ENCODE measurements around the gene RANBP10. TPM values are rescaled to one million over a fixed set of nuclear protein-coding genes. Genes with fewer than 3 reads are reported as not detected.

The RANBP10 gene
- total RNA-seq, 1 experiment from 2014 or later: 13.4 TPM

DNA sequence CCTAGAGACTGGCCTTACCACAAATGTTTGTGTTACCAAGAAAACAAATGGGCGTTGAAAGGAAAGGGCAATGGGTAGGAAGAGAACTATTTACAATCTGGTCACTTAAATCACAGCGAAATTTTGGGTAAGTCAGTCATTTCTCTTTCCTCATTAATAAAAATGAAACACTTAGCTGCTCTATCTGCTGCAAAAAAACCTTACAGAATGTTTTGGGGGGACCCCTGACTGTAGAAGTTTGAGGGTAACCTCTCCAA is 39.6 kb upstream of the RANBP10 start:
- H3K27me3 ChIP-seq (ENCODE audit: control insufficient read depth, insufficient read depth, low read length): no peaks in the 10 kb centered on the region
- no peak for DNase-seq (ENCODE audit: low read depth, low spot score)
- peaks cover 26% of the 10 kb centered on the region for H3K4me1 ChIP-seq (ENCODE audit: control insufficient read depth, insufficient read depth, low read length)
- CTCF ChIA-PET: interaction anchor here (0.5 kb wide), 1 partner anchor 32 kb away, joined by 3 read pairs; no protein-coding TSS in a partner anchor
- intact Hi-C loops (cut with micrococcal nuclease; ENCODE audit: unreplicated experiment): no loop called here
- no peaks in the 10 kb centered on the region for H3K9me3 ChIP-seq (ENCODE audit: control insufficient read depth, insufficient read depth, low read depth, low read length)
- peak overlapping the region; percentile 85 to 92 for H3K4me3 ChIP-seq (ENCODE audit: low read depth in 2 of 2, low read length in 2 of 2)
- peak overlapping the region; percentile 93 for H3K27ac ChIP-seq (ENCODE audit: low read length)
- BruUV-seq (replicated peaks): no TSS peak
- in situ Hi-C loops (cut with HindIII; ENCODE audit: low pct_unique_long_range_greater_than_20kb, low sequenced_read_pairs): no loop called here
- TF ChIP-seq SIN3A (IDR thresholded peaks at IDR 0.05; ENCODE audit: borderline replicate concordance, insufficient read depth, low read depth, low read length) (no peak), POLR2AphosphoS5 (IDR thresholded peaks at IDR 0.05; ENCODE audit: low read depth, low read length) (no peak), TCF7L2 (IDR thresholded peaks at IDR 0.05; ENCODE audit: low read depth, low read length) (no peak)
- TF ChIP-seq, protein P1, sequence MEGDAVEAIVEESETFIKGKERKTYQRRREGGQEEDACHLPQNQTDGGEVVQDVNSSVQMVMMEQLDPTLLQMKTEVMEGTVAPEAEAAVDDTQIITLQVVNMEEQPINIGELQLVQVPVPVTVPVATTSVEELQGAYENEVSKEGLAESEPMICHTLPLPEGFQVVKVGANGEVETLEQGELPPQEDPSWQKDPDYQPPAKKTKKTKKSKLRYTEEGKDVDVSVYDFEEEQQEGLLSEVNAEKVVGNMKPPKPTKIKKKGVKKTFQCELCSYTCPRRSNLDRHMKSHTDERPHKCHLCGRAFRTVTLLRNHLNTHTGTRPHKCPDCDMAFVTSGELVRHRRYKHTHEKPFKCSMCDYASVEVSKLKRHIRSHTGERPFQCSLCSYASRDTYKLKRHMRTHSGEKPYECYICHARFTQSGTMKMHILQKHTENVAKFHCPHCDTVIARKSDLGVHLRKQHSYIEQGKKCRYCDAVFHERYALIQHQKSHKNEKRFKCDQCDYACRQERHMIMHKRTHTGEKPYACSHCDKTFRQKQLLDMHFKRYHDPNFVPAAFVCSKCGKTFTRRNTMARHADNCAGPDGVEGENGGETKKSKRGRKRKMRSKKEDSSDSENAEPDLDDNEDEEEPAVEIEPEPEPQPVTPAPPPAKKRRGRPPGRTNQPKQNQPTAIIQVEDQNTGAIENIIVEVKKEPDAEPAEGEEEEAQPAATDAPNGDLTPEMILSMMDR (IDR thresholded peaks at IDR 0.05): no peak
- TF ChIP-seq, protein P2, sequence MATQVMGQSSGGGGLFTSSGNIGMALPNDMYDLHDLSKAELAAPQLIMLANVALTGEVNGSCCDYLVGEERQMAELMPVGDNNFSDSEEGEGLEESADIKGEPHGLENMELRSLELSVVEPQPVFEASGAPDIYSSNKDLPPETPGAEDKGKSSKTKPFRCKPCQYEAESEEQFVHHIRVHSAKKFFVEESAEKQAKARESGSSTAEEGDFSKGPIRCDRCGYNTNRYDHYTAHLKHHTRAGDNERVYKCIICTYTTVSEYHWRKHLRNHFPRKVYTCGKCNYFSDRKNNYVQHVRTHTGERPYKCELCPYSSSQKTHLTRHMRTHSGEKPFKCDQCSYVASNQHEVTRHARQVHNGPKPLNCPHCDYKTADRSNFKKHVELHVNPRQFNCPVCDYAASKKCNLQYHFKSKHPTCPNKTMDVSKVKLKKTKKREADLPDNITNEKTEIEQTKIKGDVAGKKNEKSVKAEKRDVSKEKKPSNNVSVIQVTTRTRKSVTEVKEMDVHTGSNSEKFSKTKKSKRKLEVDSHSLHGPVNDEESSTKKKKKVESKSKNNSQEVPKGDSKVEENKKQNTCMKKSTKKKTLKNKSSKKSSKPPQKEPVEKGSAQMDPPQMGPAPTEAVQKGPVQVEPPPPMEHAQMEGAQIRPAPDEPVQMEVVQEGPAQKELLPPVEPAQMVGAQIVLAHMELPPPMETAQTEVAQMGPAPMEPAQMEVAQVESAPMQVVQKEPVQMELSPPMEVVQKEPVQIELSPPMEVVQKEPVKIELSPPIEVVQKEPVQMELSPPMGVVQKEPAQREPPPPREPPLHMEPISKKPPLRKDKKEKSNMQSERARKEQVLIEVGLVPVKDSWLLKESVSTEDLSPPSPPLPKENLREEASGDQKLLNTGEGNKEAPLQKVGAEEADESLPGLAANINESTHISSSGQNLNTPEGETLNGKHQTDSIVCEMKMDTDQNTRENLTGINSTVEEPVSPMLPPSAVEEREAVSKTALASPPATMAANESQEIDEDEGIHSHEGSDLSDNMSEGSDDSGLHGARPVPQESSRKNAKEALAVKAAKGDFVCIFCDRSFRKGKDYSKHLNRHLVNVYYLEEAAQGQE (IDR thresholded peaks at IDR 0.05; ENCODE audit: insufficient read depth in 1 of 2, low read depth in 2 of 2, low read length in 1 of 2): no peak
- no peaks in the 10 kb centered on the region; the same call in none of the 2 replicates for H3K36me3 ChIP-seq (ENCODE audit: control insufficient read depth, insufficient read depth, low read length)
- POLR2A ChIA-PET: no interaction called here
- no peak for ATAC-seq

DNA sequence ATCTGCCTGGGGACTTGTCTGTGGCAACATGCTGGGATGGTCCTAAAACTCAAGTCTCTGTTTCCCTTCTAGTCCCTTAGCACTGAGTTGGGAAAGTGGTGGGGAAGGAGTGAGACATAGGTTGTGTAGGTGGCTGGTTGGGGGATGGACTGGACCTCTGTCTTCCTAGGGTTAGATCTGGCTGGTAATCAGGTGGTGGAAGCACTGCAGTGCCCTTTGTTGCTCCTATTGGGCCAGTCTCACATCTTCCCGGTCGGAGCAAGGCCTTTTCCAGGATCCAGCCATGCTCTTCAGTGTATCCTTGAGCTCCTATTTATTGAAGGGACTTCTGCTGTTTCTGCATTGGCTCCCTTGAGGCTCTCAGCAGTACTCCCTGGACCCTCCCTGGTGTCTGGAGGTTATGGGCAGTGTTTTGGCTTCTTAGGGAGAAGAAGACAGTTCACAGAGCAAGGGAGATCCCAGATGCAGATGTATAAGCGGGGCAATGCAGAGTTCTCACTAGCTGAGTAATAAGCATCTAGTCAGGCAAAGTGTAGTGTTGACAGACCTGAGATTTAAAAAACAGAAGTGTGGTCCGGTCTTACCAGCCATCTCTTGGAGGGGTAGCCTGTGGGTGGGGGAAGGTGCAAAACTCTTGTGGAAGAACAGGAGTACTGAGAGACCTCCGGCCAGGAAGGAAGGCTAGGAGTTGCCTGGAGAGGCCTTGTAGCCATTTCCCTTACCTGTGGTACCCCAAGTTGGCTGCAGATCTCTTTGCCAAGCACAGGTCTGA is 39.1 kb upstream of the RANBP10 start:
- peaks cover 26% of the 10 kb centered on the region for H3K4me1 ChIP-seq (ENCODE audit: control insufficient read depth, insufficient read depth, low read length)
- ChIA-PET CTCF (interaction anchor here (0.5 to 0.9 kb wide), 2 partner anchors 29 to 32 kb away, joined by 3 read pairs; no protein-coding TSS in a partner anchor), POLR2A (interaction anchor here (1.0 kb wide), 1 partner anchor 39 kb away, joined by 3 read pairs; the partner anchor contains the start of gene RANBP10)
- BruUV-seq (replicated peaks): no TSS peak
- no peaks in the 10 kb centered on the region; the same call in none of the 2 replicates for H3K36me3 ChIP-seq (ENCODE audit: control insufficient read depth, insufficient read depth, low read length)
- peak overlapping the region; percentile 85 to 92 for H3K4me3 ChIP-seq (ENCODE audit: low read depth in 2 of 2, low read length in 2 of 2)
- no peak for DNase-seq (ENCODE audit: low read depth, low spot score)
- H3K9me3 ChIP-seq (ENCODE audit: control insufficient read depth, insufficient read depth, low read depth, low read length): no peaks in the 10 kb centered on the region
- intact Hi-C loops (cut with micrococcal nuclease; ENCODE audit: unreplicated experiment) (no loop called here), in situ Hi-C loops (cut with HindIII; ENCODE audit: low pct_unique_long_range_greater_than_20kb, low sequenced_read_pairs) (no loop called here)
- TF ChIP-seq TCF7L2 (IDR thresholded peaks at IDR 0.05; ENCODE audit: low read depth, low read length) (no peak), SIN3A (IDR thresholded peaks at IDR 0.05; ENCODE audit: borderline replicate concordance, insufficient read depth, low read depth, low read length) (no peak), POLR2AphosphoS5 (IDR thresholded peaks at IDR 0.05; ENCODE audit: low read depth, low read length) (no peak)
- TF ChIP-seq, protein P1 (IDR thresholded peaks at IDR 0.05): no peak
- TF ChIP-seq, protein P2 (IDR thresholded peaks at IDR 0.05; ENCODE audit: insufficient read depth in 1 of 2, low read depth in 2 of 2, low read length in 1 of 2): no peak
- H3K27ac ChIP-seq (ENCODE audit: low read length): peak overlapping the region; percentile 93
- no peaks in the 10 kb centered on the region for H3K27me3 ChIP-seq (ENCODE audit: control insufficient read depth, insufficient read depth, low read length)
- no peak for ATAC-seq
